Measurements from ENCODE around the gene SLC35F6. TPM values are rescaled to one million over a fixed set of nuclear protein-coding genes. Genes with fewer than 3 reads are reported as not detected.

The SLC35F6 gene
- total RNA-seq, 2 experiments from 2014 or later: 2.0 to 2.7 TPM

- Mint-ChIP-seq H3K27ac (peak overlapping the region; percentile 81), H3K4me3 (peak overlapping the region; percentile 91), H3K36me3 (ENCODE audit: low read depth) (no peaks in the 10 kb centered on the region), H3K9me3 (no peaks in the 10 kb centered on the region), H3K27me3 (ENCODE audit: low read depth) (no peaks in the 10 kb centered on the region), H3K4me1 (ENCODE audit: low read depth) (peaks cover 51% of the 10 kb centered on the region)
- no peak for DNase-seq
- intact Hi-C loops (cut with micrococcal nuclease): no loop called here
- CTCF ChIA-PET: no interaction called here
Observed at GRCh38 chr2:26765475-26766200, 1.6 kb downstream of the SLC35F6 start.

GRCh38 chr2:26767129-26767528, 3.0 kb downstream of the SLC35F6 start:
- CTCF ChIA-PET: no interaction called here
- no peaks in the 10 kb centered on the region for H3K36me3 Mint-ChIP-seq (ENCODE audit: low read depth)
- H3K27me3 Mint-ChIP-seq (ENCODE audit: low read depth): no peaks in the 10 kb centered on the region
- H3K27ac Mint-ChIP-seq: no peak overlapping the region
- no peak overlapping the region for H3K4me3 Mint-ChIP-seq
- no peak for DNase-seq
- peaks cover 64% of the 10 kb centered on the region for H3K4me1 Mint-ChIP-seq (ENCODE audit: low read depth)
- H3K9me3 Mint-ChIP-seq: no peaks in the 10 kb centered on the region
- intact Hi-C loops (cut with micrococcal nuclease): no loop called here

GRCh38 chr2:26767894-26768487, 3.9 kb downstream of the SLC35F6 start:
- intact Hi-C loops (cut with micrococcal nuclease): no loop called here
- no peak overlapping the region for H3K4me3 Mint-ChIP-seq
- no peaks in the 10 kb centered on the region for H3K36me3 Mint-ChIP-seq (ENCODE audit: low read depth)
- H3K9me3 Mint-ChIP-seq: no peaks in the 10 kb centered on the region
- no peaks in the 10 kb centered on the region for H3K27me3 Mint-ChIP-seq (ENCODE audit: low read depth)
- no peak for DNase-seq
- CTCF ChIA-PET: no interaction called here
- H3K27ac Mint-ChIP-seq: no peak overlapping the region
- H3K4me1 Mint-ChIP-seq (ENCODE audit: low read depth): peaks cover 71% of the 10 kb centered on the region

- no peak overlapping the region for H3K4me3 Mint-ChIP-seq
Observed at GRCh38 chr2:26768759-26769088, 4.6 kb downstream of the SLC35F6 start.

GRCh38 chr2:26769089-26769761, 5.1 kb downstream of the SLC35F6 start:
- Mint-ChIP-seq H3K36me3 (ENCODE audit: low read depth) (no peaks in the 10 kb centered on the region), H3K9me3 (no peaks in the 10 kb centered on the region), H3K4me1 (ENCODE audit: low read depth) (peaks cover 66% of the 10 kb centered on the region), H3K27ac (no peak overlapping the region), H3K4me3 (no peak overlapping the region), H3K27me3 (ENCODE audit: low read depth) (no peaks in the 10 kb centered on the region)
- DNase-seq: no peak
- intact Hi-C loops (cut with micrococcal nuclease): no loop called here
- CTCF ChIA-PET: interaction anchor here (0.7 kb wide), 1 partner anchor 164 kb away, joined by 4 read pairs; no protein-coding TSS in a partner anchor

More at GRCh38 chr2:26768759-26769088, 4.6 kb downstream of the SLC35F6 start:
- intact Hi-C loops (cut with micrococcal nuclease): no loop called here
- Mint-ChIP-seq H3K4me1 (ENCODE audit: low read depth) (peaks cover 66% of the 10 kb centered on the region), H3K9me3 (no peaks in the 10 kb centered on the region), H3K27me3 (ENCODE audit: low read depth) (no peaks in the 10 kb centered on the region), H3K27ac (no peak overlapping the region), H3K36me3 (ENCODE audit: low read depth) (no peaks in the 10 kb centered on the region)
- CTCF ChIA-PET: interaction anchor here (0.7 kb wide), 1 partner anchor 164 kb away, joined by 4 read pairs; no protein-coding TSS in a partner anchor
- no peak for DNase-seq

GRCh38 chr2:26770986-26771586, 7.0 kb downstream of the SLC35F6 start:
- H3K9me3 Mint-ChIP-seq: no peaks in the 10 kb centered on the region
- no peaks in the 10 kb centered on the region for H3K27me3 Mint-ChIP-seq (ENCODE audit: low read depth)
- peak; percentile 64 for DNase-seq
- peaks cover 51% of the 10 kb centered on the region for H3K4me1 Mint-ChIP-seq (ENCODE audit: low read depth)
- no peak overlapping the region for H3K4me3 Mint-ChIP-seq
- no peak overlapping the region for H3K27ac Mint-ChIP-seq
- intact Hi-C loops (cut with micrococcal nuclease): loop anchor here (1.0 to 5.0 kb wide), 2 partner anchors 14 to 171 kb away; no protein-coding TSS in a partner anchor
- H3K36me3 Mint-ChIP-seq (ENCODE audit: low read depth): no peaks in the 10 kb centered on the region
- CTCF ChIA-PET: interaction anchor here (0.7 to 2.6 kb wide), 3 partner anchors 11 to 75 kb away, joined by 3 to 11 read pairs (median 3); no protein-coding TSS in a partner anchor

GRCh38 chr2:26772064-26773001, 8.2 kb downstream of the SLC35F6 start:
- Mint-ChIP-seq H3K27me3 (ENCODE audit: low read depth) (no peaks in the 10 kb centered on the region), H3K4me3 (no peak overlapping the region), H3K4me1 (ENCODE audit: low read depth) (peaks cover 41% of the 10 kb centered on the region), H3K27ac (peak overlapping the region; percentile 13), H3K36me3 (ENCODE audit: low read depth) (peaks cover 4% of the 10 kb centered on the region), H3K9me3 (no peaks in the 10 kb centered on the region)
- intact Hi-C loops (cut with micrococcal nuclease): loop anchor here (5.0 kb wide), 1 partner anchor 170 kb away; no protein-coding TSS in a partner anchor
- CTCF ChIA-PET: interaction anchor here (0.6 to 2.6 kb wide), 5 partner anchors 15 to 1231 kb away, joined by 3 to 11 read pairs (median 6); no protein-coding TSS in a partner anchor
- peak; percentile 53 for DNase-seq

- no peak for DNase-seq
- H3K36me3 Mint-ChIP-seq (ENCODE audit: low read depth): peaks cover 12% of the 10 kb centered on the region
- intact Hi-C loops (cut with micrococcal nuclease): no loop called here
- peaks cover 26% of the 10 kb centered on the region for H3K4me1 Mint-ChIP-seq (ENCODE audit: low read depth)
- no peak overlapping the region for H3K27ac Mint-ChIP-seq
- H3K9me3 Mint-ChIP-seq: no peaks in the 10 kb centered on the region
- H3K27me3 Mint-ChIP-seq (ENCODE audit: low read depth): no peaks in the 10 kb centered on the region
- CTCF ChIA-PET: interaction anchor here (0.9 kb wide), 1 partner anchor 66 kb away, joined by 3 read pairs; no protein-coding TSS in a partner anchor
- no peak overlapping the region for H3K4me3 Mint-ChIP-seq
Observed at GRCh38 chr2:26776195-26776800, 12.2 kb downstream of the SLC35F6 start.

- intact Hi-C loops (cut with micrococcal nuclease): no loop called here
- H3K36me3 Mint-ChIP-seq (ENCODE audit: low read depth): peaks cover 14% of the 10 kb centered on the region
- no peak for DNase-seq
- CTCF ChIA-PET: no interaction called here
- H3K4me3 Mint-ChIP-seq: no peak overlapping the region
- H3K4me1 Mint-ChIP-seq (ENCODE audit: low read depth): peaks cover 10% of the 10 kb centered on the region
- no peaks in the 10 kb centered on the region for H3K27me3 Mint-ChIP-seq (ENCODE audit: low read depth)
- H3K27ac Mint-ChIP-seq: no peak overlapping the region
- no peaks in the 10 kb centered on the region for H3K9me3 Mint-ChIP-seq
Observed at GRCh38 chr2:26778098-26778497, 14.0 kb downstream of the SLC35F6 start.

GRCh38 chr2:26778507-26778906, 14.4 kb downstream of the SLC35F6 start:
- no peak for DNase-seq
- intact Hi-C loops (cut with micrococcal nuclease): no loop called here
- Mint-ChIP-seq H3K4me3 (no peak overlapping the region), H3K9me3 (no peaks in the 10 kb centered on the region), H3K27me3 (ENCODE audit: low read depth) (no peaks in the 10 kb centered on the region), H3K36me3 (ENCODE audit: low read depth) (peaks cover 14% of the 10 kb centered on the region), H3K4me1 (ENCODE audit: low read depth) (peaks cover 10% of the 10 kb centered on the region), H3K27ac (peak overlapping the region; percentile 75)
- CTCF ChIA-PET: no interaction called here

GRCh38 chr2:26780203-26780760, 16.2 kb downstream of the SLC35F6 start:
- CTCF ChIA-PET: no interaction called here
- no peak overlapping the region for H3K27ac Mint-ChIP-seq
- H3K4me1 Mint-ChIP-seq (ENCODE audit: low read depth): peaks cover 11% of the 10 kb centered on the region
- no peaks in the 10 kb centered on the region for H3K9me3 Mint-ChIP-seq
- no peaks in the 10 kb centered on the region for H3K27me3 Mint-ChIP-seq (ENCODE audit: low read depth)
- DNase-seq: no peak
- peaks cover 14% of the 10 kb centered on the region for H3K36me3 Mint-ChIP-seq (ENCODE audit: low read depth)
- H3K4me3 Mint-ChIP-seq: no peak overlapping the region
- intact Hi-C loops (cut with micrococcal nuclease): loop anchor here (10.0 kb wide), 1 partner anchor 745 kb away; the partner anchor contains the start of gene RAB10
